D341Med (cell line): ENCODE results near the gene PPP1R14C.

Source experiments
- DNase-seq: peaks from one replicate; pipeline ENCODE4 v3.0.0; 2012; ENCODE audit warnings: low spot score

PPP1R14C gene

DNA sequence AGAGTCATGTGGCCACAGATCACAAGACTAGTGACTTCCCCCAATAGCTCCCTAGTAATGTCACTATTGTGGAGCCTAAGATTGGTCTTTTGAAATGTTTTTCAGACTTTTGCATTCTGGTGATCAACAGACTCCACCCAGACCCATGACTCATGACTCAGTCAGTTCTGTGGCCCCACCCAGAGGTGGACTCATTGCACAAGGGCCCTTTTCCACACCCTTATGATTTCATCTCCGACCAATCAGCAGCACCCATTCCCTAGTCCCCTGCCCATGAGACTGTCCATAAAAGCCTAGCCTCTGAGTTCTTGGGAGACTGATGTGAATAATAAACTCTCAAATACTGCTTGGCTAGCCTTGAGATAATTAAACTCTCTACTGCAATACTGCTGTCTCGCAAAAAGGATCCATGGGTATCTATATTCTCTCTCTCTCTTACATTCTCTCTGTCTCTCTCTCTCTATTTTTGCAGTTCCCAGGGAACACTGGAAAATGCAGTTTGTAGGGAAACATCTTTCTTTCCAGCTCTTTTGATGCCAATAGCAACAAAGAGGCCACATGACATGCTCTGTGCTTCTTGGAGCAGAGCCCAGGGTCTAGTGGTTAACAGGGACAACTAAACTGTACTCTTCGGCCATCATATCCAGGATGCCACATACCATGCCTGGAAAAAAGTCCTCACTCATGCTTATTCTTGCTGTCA, 154.6 kb downstream of the PPP1R14C start:
- no peak for DNase-seq

DNA sequence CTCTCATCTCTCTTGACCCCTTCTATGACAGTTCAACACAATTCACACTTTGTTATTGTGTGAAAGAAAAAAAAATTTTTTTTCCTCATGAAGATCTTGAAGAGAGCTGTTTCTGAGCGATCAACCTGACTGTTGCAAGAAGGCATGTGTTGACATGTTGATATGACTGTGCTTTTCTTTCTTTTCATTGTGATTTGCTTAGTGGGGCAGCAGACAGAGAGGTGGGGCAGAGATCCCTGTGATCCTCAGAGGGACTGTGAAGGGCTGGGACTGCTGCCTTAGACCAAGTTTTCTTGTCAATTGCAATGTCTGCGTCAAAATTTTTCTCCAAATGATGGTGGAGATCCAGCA, 155.2 kb downstream of the PPP1R14C start:
- no peak for DNase-seq

DNA sequence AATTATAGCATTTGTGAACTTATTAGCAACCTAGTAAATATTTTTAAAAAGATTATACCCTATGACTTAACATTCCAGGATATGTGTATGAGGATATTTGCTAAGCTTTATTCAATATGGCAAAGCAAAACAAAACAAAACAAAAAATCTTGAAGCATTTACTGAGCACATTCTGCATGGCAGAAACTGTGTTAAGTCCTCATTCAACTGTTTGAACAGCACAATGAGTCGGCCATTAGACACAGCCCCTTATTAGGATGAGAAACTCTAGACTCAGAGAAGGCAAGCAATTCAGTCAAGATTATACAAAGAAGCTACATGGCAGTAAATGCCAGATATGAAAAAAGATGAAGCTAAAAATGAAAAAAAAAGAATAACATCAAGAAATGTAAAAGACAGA, 155.8 kb downstream of the PPP1R14C start:
- no peak for DNase-seq
